SK-N-SH treated with all-trans-retinoic acid at 6 μM for 48 hours (cell line): ENCODE results near the gene WWC2.

Experiments used
- GLIS3 ChIP-seq: fragments of 250-450 bp; sonication (Bioruptor Pico); IDR thresholded peaks from 2 replicates; pipeline ENCODE4 v1.5.0; 2020; ENCODE audit warnings: mild to moderate bottlenecking, moderate library complexity
- ISL1 ChIP-seq: fragments of 250-450 bp; sonication (Bioruptor Pico); IDR thresholded peaks from 2 replicates; pipeline ENCODE4 v2.1.2; 2022; ENCODE audit warnings: mild to moderate bottlenecking, moderate library complexity
- RARB ChIP-seq: fragments of 250-450 bp; sonication (Bioruptor Pico); IDR thresholded peaks from 2 replicates; pipeline ENCODE4 v1.8.0; 2021; ENCODE audit warnings: mild to moderate bottlenecking, moderate library complexity
- SNAI2 ChIP-seq: fragments of 250-450 bp; sonication (Bioruptor Pico); IDR thresholded peaks from 2 replicates; pipeline ENCODE4 v1.5.0; 2020; ENCODE audit warnings: mild to moderate bottlenecking, moderate library complexity
- TCF4 ChIP-seq: fragments of 250-450 bp; sonication (Bioruptor Pico); IDR thresholded peaks from 2 replicates; pipeline ENCODE4 v1.8.0; 2021; ENCODE audit warnings: mild to moderate bottlenecking, moderate library complexity, borderline replicate concordance
- ZC3H10 ChIP-seq: fragments of 250-450 bp; sonication (Bioruptor Pico); IDR thresholded peaks from 2 replicates; pipeline ENCODE4 v1.5.1; 2021; ENCODE audit warnings: mild to moderate bottlenecking, moderate library complexity
- ZFP3 ChIP-seq: fragments of 250-450 bp; sonication (Bioruptor Pico); IDR thresholded peaks from 2 replicates; pipeline ENCODE4 v1.5.0; 2020; ENCODE audit warnings: mild to moderate bottlenecking, moderate library complexity
- ZNF565 ChIP-seq: fragments of 450-650 bp; formaldehyde crosslinking; conservative IDR thresholded peaks from 2 replicates; pipeline ENCODE4 v1.5.0; 2020; ENCODE audit warnings: low read depth, mild to moderate bottlenecking, moderate library complexity
- ZNF70 ChIP-seq: fragments of 450-650 bp; formaldehyde crosslinking; IDR thresholded peaks from 2 replicates; pipeline ENCODE4 v1.5.0; 2020; ENCODE audit warnings: mild to moderate bottlenecking, moderate library complexity
- TF ChIP-seq, protein P1 (sequence below): fragments of 250-450 bp; sonication (Bioruptor Pico); IDR thresholded peaks from 2 replicates; pipeline ENCODE4 v1.8.0; 2020; ENCODE audit warnings: mild to moderate bottlenecking, moderate library complexity, borderline replicate concordance
- TF ChIP-seq, protein P2 (sequence below): fragments of 250-450 bp; sonication (Bioruptor Pico); IDR thresholded peaks from 2 replicates; pipeline ENCODE4 v1.5.0; 2020; ENCODE audit warnings: mild to moderate bottlenecking, moderate library complexity
- TF ChIP-seq, protein P3 (sequence below): fragments of 250-450 bp; sonication (Bioruptor Pico); IDR thresholded peaks from 2 replicates; pipeline ENCODE4 v1.5.1; 2020; ENCODE audit warnings: low read depth, mild to moderate bottlenecking, moderate library complexity

DNA sequence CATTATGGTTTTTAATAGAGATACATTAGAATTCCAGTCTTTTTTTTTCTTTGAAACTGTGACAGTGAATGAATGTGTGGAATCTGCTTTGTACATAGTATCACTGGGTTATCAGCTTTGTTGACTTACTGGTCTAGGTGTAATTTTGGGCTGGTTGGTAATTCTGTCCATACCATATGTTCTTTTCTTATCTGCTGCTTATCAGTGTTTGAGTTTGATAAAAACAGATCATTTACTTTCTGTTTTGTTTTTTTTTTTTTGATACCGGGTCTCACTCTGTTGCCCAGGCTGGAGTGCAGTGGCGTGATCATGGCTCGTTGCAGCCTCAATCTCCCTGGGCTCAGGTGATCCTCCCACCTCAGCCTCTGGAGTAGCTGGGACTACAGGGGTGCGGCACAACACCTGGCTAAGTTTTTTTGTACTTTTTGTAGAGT is 12.4 kb downstream of the WWC2 start:
- TF ChIP-seq ZFP3 (CRISPR knock-in tag) (no peak), ZC3H10 (CRISPR knock-in tag) (no peak), ZNF565 (no peak), RARB (no peak), SNAI2 (CRISPR knock-in tag) (no peak), ISL1 (CRISPR knock-in tag) (no peak), TCF4 (no peak), GLIS3 (CRISPR knock-in tag) (no peak), ZNF70 (no peak)
- TF ChIP-seq, protein P1, sequence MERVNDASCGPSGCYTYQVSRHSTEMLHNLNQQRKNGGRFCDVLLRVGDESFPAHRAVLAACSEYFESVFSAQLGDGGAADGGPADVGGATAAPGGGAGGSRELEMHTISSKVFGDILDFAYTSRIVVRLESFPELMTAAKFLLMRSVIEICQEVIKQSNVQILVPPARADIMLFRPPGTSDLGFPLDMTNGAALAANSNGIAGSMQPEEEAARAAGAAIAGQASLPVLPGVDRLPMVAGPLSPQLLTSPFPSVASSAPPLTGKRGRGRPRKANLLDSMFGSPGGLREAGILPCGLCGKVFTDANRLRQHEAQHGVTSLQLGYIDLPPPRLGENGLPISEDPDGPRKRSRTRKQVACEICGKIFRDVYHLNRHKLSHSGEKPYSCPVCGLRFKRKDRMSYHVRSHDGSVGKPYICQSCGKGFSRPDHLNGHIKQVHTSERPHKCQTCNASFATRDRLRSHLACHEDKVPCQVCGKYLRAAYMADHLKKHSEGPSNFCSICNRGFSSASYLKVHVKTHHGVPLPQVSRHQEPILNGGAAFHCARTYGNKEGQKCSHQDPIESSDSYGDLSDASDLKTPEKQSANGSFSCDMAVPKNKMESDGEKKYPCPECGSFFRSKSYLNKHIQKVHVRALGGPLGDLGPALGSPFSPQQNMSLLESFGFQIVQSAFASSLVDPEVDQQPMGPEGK (CRISPR knock-in tag): no peak
- TF ChIP-seq, protein P2, sequence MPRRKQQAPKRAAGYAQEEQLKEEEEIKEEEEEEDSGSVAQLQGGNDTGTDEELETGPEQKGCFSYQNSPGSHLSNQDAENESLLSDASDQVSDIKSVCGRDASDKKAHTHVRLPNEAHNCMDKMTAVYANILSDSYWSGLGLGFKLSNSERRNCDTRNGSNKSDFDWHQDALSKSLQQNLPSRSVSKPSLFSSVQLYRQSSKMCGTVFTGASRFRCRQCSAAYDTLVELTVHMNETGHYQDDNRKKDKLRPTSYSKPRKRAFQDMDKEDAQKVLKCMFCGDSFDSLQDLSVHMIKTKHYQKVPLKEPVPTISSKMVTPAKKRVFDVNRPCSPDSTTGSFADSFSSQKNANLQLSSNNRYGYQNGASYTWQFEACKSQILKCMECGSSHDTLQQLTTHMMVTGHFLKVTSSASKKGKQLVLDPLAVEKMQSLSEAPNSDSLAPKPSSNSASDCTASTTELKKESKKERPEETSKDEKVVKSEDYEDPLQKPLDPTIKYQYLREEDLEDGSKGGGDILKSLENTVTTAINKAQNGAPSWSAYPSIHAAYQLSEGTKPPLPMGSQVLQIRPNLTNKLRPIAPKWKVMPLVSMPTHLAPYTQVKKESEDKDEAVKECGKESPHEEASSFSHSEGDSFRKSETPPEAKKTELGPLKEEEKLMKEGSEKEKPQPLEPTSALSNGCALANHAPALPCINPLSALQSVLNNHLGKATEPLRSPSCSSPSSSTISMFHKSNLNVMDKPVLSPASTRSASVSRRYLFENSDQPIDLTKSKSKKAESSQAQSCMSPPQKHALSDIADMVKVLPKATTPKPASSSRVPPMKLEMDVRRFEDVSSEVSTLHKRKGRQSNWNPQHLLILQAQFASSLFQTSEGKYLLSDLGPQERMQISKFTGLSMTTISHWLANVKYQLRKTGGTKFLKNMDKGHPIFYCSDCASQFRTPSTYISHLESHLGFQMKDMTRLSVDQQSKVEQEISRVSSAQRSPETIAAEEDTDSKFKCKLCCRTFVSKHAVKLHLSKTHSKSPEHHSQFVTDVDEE: no peak
- TF ChIP-seq, protein P3, sequence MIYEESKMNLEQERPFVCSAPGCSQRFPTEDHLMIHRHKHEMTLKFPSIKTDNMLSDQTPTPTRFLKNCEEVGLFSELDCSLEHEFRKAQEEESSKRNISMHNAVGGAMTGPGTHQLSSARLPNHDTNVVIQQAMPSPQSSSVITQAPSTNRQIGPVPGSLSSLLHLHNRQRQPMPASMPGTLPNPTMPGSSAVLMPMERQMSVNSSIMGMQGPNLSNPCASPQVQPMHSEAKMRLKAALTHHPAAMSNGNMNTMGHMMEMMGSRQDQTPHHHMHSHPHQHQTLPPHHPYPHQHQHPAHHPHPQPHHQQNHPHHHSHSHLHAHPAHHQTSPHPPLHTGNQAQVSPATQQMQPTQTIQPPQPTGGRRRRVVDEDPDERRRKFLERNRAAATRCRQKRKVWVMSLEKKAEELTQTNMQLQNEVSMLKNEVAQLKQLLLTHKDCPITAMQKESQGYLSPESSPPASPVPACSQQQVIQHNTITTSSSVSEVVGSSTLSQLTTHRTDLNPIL: no peak
